ENCODE measurements around the gene ARFGAP1.

ARFGAP1 gene

DNA sequence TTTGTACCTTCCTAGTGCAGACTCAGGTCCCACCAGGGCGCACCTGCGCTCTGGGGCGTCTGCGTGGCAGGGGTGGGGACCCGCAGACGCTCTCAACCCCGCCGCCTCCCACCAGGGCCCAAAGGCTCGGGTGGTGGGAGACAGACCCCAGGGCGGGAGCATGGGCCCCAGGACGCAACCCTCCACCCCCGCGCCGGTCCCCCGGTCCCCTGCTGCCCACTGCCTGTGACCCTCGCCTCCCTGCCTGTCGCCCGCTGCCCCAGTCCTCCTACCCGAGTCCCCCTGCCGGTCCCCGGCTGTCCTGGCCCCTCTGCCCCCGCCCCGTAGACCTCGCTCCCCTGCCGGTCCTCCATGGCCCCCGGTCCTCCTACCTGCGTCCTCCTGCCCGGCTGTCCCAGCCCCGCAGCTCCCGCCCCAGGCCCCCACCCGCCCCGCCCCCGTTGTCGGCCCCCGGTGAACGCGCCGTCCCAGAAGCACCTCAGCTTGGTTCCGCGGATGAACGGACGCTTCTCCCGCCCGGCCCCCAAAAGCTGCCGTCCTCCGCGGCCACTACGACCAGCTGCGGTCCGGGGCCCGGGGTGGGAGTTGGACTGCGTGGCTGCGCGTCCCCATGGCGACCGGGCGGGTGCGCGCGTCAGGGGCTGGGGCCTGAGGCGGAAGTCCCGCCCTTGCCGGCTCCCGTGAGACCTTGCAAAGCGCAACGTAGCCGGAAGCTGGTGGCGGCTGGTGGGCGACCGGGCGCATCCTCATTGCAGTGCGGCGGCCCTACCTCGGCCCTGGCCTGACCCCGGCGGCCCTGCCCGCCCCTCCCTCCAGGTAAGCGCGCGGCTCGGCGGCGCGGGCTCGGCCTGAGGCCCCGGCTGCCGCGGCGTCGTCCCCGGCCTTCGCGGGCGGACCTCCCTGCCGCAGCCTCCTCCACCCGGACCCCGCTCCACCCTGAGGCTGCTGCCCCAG is at the start of gene ARFGAP1:
TSS of gene ARFGAP1 (plus strand) at position 709 of the 954 bp plus-strand sequence. CDS start 2,768 bp downstream, outside the sequence.
- in situ Hi-C loops (cut with HindIII; ENCODE audit: low sequenced_read_pairs) = no loop called here
- TF ChIP-seq, protein P1, sequence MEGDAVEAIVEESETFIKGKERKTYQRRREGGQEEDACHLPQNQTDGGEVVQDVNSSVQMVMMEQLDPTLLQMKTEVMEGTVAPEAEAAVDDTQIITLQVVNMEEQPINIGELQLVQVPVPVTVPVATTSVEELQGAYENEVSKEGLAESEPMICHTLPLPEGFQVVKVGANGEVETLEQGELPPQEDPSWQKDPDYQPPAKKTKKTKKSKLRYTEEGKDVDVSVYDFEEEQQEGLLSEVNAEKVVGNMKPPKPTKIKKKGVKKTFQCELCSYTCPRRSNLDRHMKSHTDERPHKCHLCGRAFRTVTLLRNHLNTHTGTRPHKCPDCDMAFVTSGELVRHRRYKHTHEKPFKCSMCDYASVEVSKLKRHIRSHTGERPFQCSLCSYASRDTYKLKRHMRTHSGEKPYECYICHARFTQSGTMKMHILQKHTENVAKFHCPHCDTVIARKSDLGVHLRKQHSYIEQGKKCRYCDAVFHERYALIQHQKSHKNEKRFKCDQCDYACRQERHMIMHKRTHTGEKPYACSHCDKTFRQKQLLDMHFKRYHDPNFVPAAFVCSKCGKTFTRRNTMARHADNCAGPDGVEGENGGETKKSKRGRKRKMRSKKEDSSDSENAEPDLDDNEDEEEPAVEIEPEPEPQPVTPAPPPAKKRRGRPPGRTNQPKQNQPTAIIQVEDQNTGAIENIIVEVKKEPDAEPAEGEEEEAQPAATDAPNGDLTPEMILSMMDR (IDR thresholded peaks at IDR 0.05; ENCODE audit: low read depth, low read length, missing control alignments) = no peak
- DNase-seq (ENCODE audit: low read depth) = peak; percentile 56
- peak within 1 kb of the TSS; percentile 73 for H3K4me3 ChIP-seq (ENCODE audit: low read depth, low read length)

DNA sequence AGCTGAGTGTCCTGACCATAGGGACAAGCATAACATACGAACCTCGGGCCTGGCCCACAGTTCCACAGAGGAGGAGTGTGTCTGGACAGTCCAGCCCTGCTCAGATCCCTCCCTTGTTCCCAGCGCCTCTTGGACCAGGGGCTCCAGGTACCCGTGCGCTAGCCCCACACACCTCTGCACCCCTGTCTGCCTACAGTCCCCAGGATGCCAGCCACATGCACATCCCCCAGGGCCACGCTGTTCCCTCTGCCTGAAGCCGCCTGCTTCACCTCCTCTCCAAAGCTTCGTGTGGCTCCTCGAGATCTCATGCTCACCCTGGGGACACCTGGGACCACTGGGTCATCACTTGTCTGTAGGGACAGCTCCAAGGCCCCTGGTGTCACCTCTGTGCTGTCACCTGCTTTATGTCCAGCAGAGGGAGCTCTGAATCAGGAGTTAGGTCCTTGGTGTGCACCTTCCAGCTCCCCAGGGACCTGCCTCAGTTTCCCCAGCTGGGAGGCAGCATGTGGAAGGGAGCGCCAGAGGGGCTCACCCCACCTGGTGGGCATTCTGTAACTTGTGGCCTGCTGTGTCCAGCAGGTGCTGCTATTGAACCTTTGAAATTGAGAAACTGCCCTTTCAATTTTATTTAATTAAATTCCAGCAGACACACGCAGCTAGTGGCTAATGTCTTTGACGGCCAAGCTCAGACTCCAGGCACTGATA is 49.3 kb upstream of the ARFGAP1 start:
- in situ Hi-C loops (cut with HindIII; ENCODE audit: low sequenced_read_pairs) = loop anchor here (5.0 to 25.0 kb wide), 2 partner anchors 74 to 136 kb away; no protein-coding TSS in a partner anchor
- peak; percentile 18 for DNase-seq (ENCODE audit: low read depth)
- TF ChIP-seq, protein P1 (IDR thresholded peaks at IDR 0.05; ENCODE audit: low read depth, low read length, missing control alignments) = peak; percentile 83
- H3K4me3 ChIP-seq (ENCODE audit: low read depth, low read length) = no peak overlapping the region

DNA sequence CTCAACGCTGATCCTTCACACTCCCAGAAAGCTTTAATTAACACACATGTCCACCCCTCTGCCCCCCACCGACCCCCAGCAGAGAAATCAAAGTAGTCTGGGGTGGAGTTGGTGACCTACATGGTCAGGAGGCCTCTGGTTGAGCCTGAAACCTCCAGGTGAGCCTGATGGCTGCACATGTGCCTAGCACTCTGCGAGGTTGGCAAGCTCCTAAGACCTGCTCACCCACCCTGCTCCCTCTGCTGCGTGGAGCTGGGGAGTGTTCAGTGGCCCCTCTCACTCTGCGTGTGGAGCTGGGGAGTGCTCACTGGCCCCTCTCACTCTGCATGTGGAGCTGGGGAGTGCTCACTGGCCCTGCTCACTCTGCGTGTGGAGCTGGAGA is 48.8 kb upstream of the ARFGAP1 start:
- no peak overlapping the region for H3K4me3 ChIP-seq (ENCODE audit: low read depth, low read length)
- DNase-seq (ENCODE audit: low read depth) = no peak
- TF ChIP-seq, protein P1 (IDR thresholded peaks at IDR 0.05; ENCODE audit: low read depth, low read length, missing control alignments) = no peak
- in situ Hi-C loops (cut with HindIII; ENCODE audit: low sequenced_read_pairs) = loop anchor here (5.0 to 25.0 kb wide), 2 partner anchors 73 to 137 kb away; no protein-coding TSS in a partner anchor

DNA sequence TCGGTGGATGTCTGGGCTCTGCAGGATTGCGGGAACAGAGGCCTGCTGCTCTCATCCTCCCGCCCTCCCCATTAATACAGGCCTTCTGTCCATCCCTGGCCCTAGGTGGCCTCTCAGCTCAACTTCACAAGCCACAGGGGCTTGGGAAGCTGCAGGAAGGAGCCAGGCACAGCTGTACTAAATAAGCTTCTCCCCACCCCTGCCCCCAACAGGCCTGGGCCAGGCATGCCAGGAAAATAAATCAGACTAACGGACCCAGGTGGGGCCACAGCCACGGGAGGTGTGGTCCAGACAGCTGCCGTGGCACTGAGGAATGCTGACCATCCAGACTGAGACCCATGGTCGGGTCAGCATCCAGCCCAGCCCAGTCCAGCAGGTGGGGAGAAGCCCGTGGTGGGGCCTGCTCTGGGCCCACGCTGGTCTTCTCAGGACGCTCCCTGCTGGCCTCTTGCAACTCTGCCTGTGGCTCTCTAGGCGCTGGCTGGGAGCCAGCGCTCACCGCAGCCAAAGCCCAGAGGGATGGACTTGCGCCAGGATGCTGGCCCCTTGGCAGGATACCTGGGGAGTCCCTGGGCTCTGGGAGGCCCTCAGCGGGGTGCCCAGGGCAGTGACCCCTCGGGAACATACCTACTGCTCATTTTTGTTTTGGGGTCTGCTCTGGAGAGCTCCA is 48.1 kb upstream of the ARFGAP1 start:
- peak; percentile 37 for DNase-seq (ENCODE audit: low read depth)
- TF ChIP-seq, protein P1 (IDR thresholded peaks at IDR 0.05; ENCODE audit: low read depth, low read length, missing control alignments) = peak; percentile 52
- H3K4me3 ChIP-seq (ENCODE audit: low read depth, low read length) = no peak overlapping the region
- in situ Hi-C loops (cut with HindIII; ENCODE audit: low sequenced_read_pairs) = loop anchor here (5.0 to 25.0 kb wide), 2 partner anchors 73 to 137 kb away; no protein-coding TSS in a partner anchor

DNA sequence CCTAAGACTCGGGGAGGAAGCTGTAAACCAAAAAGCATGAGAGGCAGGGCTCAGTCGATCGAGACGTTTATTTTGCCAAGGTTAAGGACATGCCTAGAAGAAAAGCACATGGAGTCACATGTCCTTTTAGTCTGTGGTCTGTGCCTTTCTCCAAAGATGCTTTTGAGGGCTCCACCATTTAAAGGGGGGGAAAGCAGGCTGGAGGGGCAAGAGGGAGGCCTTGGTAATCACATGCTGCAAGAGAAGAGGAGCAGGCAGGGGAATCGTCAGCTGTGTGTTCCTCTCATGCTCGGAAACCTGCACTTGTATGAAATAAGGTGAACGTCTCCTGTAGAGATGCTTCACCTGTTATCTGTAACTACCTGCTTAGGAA is 47.5 kb upstream of the ARFGAP1 start:
- DNase-seq (ENCODE audit: low read depth) = peak; percentile 5
- TF ChIP-seq, protein P1 (IDR thresholded peaks at IDR 0.05; ENCODE audit: low read depth, low read length, missing control alignments) = no peak
- H3K4me3 ChIP-seq (ENCODE audit: low read depth, low read length) = no peak overlapping the region
- in situ Hi-C loops (cut with HindIII; ENCODE audit: low sequenced_read_pairs) = no loop called here
